Fibroblast of lung (primary cell): ENCODE measurements around the gene KIF15.

Source experiments
- EZH2 ChIP-seq: IDR thresholded peaks from 2 replicates; pipeline ENCODE4 v1.5.1; 2012; ENCODE audit warnings: low read length, control low read depth, mild to moderate bottlenecking; ENCODE audit errors: missing control alignments
- TF ChIP-seq, protein P1 (sequence below), 2 donors: IDR thresholded peaks in 1 of 2; conservative IDR thresholded peaks in 1 of 2; 1 replicate in 1 of 2; 2 replicates in 1 of 2; pipeline ENCODE4 v1.5.1; 2011 to 2012; ENCODE audit warnings: low read length in 2 of 2, control low read depth in 1 of 2, inconsistent platforms in 1 of 2, low read depth in 1 of 2, mild to moderate bottlenecking in 1 of 2

DNA sequence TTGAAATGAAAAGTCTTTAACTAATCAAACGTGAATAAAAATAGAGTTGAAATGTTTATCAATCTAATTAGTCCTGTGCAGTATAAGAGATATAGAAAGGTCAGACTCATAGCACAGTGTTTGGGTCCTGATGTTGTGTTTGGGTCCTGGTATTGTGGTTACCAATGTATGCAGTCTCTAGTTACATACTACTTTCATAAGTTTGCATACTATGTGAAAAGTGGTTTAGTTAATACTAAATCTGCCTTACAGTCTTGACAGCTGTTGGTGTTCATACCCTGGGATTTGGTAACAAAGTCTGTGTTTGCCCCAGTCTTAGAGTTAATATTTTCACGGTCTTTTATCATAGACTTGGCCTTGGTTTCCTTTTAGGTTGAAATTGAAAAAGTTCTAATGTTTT is 41.7 kb downstream of the KIF15 start:
- TF ChIP-seq, protein P1, sequence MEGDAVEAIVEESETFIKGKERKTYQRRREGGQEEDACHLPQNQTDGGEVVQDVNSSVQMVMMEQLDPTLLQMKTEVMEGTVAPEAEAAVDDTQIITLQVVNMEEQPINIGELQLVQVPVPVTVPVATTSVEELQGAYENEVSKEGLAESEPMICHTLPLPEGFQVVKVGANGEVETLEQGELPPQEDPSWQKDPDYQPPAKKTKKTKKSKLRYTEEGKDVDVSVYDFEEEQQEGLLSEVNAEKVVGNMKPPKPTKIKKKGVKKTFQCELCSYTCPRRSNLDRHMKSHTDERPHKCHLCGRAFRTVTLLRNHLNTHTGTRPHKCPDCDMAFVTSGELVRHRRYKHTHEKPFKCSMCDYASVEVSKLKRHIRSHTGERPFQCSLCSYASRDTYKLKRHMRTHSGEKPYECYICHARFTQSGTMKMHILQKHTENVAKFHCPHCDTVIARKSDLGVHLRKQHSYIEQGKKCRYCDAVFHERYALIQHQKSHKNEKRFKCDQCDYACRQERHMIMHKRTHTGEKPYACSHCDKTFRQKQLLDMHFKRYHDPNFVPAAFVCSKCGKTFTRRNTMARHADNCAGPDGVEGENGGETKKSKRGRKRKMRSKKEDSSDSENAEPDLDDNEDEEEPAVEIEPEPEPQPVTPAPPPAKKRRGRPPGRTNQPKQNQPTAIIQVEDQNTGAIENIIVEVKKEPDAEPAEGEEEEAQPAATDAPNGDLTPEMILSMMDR (conservative IDR thresholded peaks at IDR 0.05 in 1 of 2, IDR thresholded peaks at IDR 0.05 in 1 of 2; ENCODE audit: low read depth in 1 of 2, low read length in 2 of 2): no peak
- no peak for TF ChIP-seq EZH2
